Transverse colon (tissue), 4 donors: Measurements from ENCODE around the gene PLCL1.

ENCODE experiments used
- CTCF ChIP-seq, 5 experiments: fragments of 200-600 bp in 3 of 5; fragments of 450-650 bp in 2 of 5; sonication (generic) in 3 of 5; IDR thresholded peaks; 1 replicate in 2 of 5; 2 replicates in 3 of 5; pipeline ENCODE4 v1.5.1; 2016 to 2017; ENCODE audit warnings: antibody characterized with exemption in 5 of 5, inconsistent platforms in 3 of 5, mild to moderate bottlenecking in 2 of 5, moderate library complexity in 1 of 5
- EP300 ChIP-seq: sonication (generic); formaldehyde crosslinking; IDR thresholded peaks from one replicate; pipeline ENCODE4 v1.6.1; 2017; ENCODE audit warnings: antibody characterized with exemption, low read depth
- POLR2A ChIP-seq: fragments of 450-650 bp; IDR thresholded peaks from one replicate; pipeline ENCODE4 v1.6.1; 2016; ENCODE audit warnings: antibody characterized with exemption, mild to moderate bottlenecking, moderate library complexity
- POLR2AphosphoS5 ChIP-seq, 3 donors: sonication (generic); formaldehyde crosslinking; IDR thresholded peaks; one replicate each; pipeline ENCODE4 v1.6.1; 2016; ENCODE audit warnings: antibody characterized with exemption in 3 of 3

GRCh38 chr2:198143156-198143555, 338.8 kb downstream of the PLCL1 start:
- TF ChIP-seq CTCF (IDR thresholded peaks at IDR 0.05): no peak
- TF ChIP-seq POLR2A: no peak
- no peak for TF ChIP-seq POLR2AphosphoS5 (IDR thresholded peaks at IDR 0.05)
- TF ChIP-seq EP300: no peak
